Glomerular endothelial cell (primary cell): ENCODE results near the gene FOXP1. TPM values are rescaled to one million over a fixed set of nuclear protein-coding genes. Genes with fewer than 3 reads are reported as not detected.

Experiments used
- DNase-seq: peaks from one replicate; pipeline ENCODE4 v3.0.0-alpha.2; 2011; ENCODE audit warnings: low read depth, low spot score; ENCODE audit errors: extremely low read depth
- total RNA-seq: library from RNA; depleted of rRNA; stranded (reverse); fragments of >200 nt; gene quantifications from 2 replicates; pipeline ENCODE4 v1.2.3, GENCODE V29; 2015

FOXP1 gene
- total RNA-seq, 1 donor from 2014 or later = 54.8 TPM

DNA sequence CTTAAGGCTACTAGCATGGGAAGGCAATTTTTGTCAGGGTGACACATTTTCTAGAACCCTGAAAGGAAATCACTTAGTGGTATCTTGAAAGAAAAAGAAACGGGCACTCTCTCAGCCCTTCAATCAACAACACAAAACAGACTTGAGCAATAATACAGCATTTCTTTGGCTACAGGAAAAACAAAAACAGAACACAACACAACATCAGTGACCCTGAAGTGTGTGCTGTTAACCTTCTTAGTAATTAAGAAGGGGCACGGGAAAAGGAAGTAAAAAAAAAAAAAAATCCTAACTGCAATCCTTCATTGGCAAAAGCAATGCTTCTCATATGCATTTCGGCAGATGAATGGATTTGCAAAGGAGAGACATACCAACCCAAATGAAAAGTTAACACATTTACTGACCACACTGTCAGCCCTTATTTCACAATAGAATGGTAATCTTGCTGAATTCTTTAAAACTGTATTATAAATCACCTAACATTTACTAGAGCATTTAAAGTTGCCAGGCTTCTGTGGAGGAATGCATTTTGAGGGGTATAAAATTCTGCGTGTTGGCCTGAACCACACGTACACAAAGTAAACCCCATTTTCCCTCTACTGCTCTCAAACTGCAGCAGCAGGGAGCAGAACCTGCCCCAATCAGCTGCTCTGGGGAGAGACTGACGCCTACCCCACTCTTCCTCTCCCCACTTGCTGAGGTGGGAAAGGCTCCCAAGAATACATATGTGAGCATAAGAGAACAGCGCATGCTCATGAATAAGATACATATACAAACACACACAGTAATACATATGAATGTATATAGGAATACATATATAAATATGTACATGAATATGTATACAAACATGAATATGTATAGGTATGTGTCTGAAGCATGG lies 198.5 kb downstream of the FOXP1 start:
- DNase-seq = no peak

DNA sequence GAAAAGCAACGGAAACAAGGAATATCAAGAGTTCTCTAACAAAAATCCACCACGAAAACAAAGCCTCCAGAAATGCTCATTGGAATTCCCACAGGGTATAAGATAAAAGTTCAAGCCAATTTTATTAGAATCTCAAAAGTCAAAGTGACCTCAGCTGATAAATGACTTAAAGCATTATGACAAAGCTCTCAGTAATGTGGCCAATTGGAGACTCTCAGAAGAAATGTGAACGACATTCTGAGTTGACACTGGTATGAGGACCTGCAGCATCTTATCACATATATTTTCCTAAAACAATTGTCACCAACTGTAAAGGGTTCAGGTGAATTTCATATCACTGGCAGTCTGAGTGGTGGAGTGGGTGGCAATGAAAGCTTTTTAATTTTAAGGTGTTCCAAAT lies 199.1 kb downstream of the FOXP1 start:
- no peak for DNase-seq

DNA sequence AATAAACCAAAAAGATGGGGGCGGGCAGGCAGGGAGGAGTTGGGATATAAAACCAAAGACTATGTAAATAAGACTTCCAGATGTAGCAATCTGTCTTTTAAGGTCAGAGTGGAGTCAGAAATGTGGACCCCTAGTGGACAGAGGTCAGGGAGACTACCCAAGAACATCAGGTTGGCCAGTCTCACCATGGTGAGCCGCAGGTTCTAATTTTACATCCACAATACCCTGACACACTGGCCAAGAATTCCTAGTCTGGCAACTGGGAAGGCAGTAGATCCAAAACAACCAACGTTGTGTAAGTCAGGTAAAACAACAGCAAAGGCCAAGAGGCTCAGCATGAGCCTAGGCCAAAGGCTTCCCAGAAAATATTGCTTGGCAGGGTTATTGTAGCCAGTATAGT lies 203.4 kb downstream of the FOXP1 start:
- no peak for DNase-seq

DNA sequence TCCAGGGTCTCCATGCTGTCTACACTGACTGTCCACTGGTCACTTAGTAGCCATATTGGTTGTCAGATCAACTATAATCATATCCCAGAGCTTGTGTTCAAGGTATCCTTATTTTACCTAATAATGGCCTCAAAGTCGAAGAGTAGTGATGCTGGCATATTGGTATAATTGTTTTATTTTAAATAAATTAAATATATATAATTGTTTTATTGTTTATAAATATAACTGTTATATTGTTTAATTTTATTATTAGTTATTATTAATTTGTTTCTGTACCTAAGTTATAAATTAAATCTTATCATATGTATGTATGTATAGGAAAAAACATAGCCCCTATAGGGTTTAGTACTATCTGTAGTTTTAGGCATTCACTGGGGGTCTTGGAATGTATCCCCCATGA lies 205.0 kb downstream of the FOXP1 start:
- no peak for DNase-seq

DNA sequence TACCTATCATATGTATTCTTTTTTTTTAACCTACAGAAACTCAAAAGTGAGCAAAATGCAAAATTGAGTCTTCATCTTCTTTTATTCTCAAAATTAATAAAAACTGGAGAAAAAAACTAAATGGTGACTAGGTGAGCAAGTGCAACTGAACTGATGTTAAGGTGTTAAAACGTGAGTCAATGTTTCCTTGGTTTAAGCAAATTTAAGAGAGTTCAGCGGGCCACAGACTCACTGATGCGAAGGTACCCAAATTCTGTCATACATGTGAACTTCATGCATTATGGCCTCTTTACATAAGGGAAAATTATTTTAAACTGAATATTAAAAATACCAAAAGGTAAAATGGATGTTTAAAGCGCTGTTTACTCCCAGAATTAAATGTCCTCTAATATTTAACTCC lies 206.6 kb downstream of the FOXP1 start:
- no peak for DNase-seq

DNA sequence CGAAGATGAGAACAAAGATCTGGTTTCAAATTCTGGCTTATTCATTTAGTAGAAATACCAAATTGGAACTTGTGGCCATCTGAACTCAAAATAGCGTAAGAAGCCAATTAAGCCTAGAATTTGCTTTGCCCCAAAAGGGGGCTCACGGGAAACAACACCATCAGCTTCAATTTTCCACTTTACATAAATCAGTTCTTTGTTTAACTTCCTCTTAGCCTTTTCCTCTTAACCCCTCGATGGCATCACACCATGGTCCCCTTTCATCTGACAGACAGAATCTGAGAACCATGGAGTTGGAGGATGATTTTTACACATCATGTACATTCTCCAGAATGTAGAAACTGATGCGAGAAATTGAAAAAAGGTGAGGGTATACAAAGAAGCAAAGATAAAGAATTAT lies 207.0 kb downstream of the FOXP1 start:
- no peak for DNase-seq

- DNase-seq = no peak
Observed at GRCh38 chr3:71374582-71374981, 208.9 kb downstream of the FOXP1 start.

DNA sequence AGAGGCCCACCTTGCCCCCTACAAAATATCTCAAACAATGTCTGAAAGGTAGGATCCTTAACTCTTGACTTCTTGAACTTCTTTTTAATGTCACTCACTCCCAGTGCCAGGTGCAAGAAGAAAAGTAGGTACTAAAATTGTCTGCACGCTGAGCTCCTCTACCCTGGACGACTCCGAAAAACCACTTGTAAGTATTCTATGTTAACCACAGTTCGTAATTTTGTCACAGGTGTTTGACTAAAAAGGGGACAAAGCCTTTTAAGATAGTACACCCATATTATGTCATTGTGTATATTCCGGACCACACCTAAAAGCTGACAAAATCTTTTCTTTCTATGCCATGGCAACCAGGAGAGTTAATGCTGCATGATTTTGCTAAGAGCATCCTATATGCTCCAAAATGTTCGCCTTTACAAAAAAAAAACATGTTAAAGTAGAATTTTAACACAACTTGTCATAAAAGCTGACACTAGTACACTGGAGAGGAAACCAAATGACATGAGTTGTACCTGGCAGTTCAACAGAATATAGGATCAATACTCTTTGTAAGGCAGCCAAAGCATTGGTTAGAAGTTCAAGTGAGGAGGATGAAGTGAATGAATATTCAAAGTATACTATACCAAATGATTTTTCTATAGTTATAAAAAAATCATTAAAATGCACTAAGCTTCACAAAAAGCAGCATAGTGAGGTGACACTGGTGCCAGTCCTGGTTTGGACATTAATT lies 210.5 kb downstream of the FOXP1 start:
- DNase-seq = no peak

GRCh38 chr3:71372241-71372768 lies 211.2 kb downstream of the FOXP1 start:
- DNase-seq = no peak

DNA sequence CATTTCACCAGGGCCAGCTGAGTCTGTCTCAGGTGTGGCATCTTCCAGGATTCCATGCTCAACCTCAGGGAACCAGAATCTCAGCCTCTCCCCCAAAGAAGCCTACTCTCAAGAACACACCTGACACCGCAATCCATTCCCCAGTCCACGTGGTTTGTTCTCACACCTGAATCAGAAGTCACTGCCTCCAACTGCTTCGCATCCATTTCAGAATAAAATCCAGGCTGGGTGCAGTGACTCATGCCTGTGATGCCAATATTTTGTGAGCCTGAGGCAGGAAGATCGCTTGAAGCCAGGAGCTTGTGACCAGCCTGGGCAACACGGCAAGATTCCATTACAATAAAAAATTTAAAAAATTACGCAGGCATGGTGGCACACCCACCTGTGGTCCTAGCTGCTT lies 212.2 kb downstream of the FOXP1 start:
- no peak for DNase-seq

DNA sequence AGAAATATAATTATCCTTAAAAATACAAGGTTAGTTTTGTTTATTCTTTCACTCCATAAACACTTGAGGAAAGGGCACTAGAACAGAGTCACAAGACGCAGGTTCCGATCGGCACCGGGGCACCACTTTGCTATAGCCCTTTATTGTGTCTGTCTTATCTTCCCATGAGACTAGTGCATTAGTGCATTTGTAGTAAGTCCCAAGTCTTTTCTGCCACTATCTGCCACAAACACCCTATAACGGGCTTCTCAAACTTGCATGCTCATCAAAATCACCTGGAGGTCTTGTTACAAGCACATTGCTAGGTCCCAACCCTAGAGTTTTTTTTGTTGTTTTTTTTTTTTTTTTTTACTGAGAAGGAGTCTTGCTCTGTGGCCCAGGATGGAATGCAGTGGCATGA lies 213.1 kb downstream of the FOXP1 start:
- DNase-seq = no peak

DNA sequence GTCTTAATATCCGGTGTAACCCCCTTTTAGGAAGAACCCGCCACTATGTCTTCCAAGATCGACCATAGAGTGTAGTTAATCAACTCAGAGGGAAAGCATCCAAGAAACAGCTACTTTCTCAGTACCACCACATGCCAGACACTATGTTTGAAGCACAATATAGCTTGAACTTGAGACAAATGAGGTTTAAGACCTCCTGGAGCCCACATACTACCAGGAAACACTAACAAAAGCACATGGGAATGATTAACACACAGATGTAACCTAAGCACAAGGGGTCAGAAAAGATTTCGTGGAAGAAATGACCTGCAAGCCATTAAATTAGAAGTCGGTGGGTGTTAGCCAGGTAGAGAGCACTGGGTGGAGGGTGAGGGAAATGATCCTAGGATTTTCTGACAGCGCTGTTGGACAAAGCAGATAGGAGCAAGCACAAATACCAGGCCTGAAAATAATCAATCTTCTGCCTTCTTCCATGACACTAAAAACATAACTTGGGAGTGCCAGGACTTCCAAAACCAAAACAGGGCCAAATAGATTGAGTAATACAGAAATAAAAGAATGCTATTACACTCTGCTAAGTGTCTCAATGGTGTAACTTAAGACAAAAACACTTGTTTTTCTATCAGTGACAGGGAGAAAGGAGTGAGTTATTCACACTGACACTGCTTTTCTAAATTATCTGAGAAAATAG lies 213.7 kb downstream of the FOXP1 start:
- DNase-seq = no peak

DNA sequence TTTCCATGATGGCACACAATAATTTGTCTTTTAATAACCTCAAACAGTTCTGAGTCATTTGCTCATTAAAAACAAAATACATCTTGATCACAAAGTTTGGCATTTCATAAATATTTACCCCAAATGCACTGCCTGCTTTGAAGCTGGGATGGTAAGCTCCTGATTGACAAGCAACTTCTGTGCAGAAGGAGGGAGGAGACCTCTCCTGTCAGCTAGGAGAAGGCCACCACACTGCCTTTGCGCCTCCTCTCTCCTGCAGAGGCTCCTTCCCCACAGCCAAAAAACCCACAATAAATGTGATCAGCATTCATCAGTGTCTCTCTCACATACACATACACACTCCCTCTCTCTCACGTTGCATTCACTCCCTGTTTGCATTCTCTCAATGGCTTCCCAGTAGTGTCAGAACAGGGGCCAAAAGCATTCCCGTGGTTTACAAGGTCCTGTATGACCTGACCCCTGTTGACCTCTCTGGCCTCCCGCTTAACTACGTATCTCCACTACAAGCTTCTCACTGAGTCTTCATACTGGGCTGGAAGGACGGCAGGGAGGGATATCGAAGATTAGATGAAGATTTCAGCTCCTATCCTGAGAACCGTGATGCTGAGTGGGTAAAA lies 216.4 kb downstream of the FOXP1 start:
- DNase-seq = no peak

- DNase-seq = no peak
Observed at GRCh38 chr3:71361334-71361890, 222.1 kb downstream of the FOXP1 start.

GRCh38 chr3:71360764-71361163 lies 222.8 kb downstream of the FOXP1 start:
- DNase-seq = no peak

GRCh38 chr3:71360180-71360579 lies 223.3 kb downstream of the FOXP1 start:
- no peak for DNase-seq

DNA sequence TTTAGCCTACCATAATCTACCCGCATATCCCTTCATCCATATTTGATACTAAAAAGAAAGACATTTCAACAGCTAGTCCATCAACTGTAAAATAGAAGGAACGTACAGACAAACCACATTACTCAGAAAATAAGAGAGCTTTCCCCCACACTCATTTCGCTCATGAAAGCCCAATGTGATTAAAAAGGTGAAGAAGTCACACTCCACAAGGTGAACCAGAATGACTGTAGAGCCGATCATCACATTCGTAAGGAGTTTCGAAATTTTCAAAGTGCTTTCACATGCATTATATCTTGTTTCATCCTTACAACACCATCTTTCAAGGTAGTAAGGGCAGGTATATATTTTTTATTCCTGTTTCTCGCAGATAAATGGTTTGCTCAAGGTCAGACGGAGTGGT lies 225.3 kb downstream of the FOXP1 start:
- no peak for DNase-seq

- DNase-seq = no peak
Observed at GRCh38 chr3:71356265-71356664, 227.3 kb downstream of the FOXP1 start.

DNA sequence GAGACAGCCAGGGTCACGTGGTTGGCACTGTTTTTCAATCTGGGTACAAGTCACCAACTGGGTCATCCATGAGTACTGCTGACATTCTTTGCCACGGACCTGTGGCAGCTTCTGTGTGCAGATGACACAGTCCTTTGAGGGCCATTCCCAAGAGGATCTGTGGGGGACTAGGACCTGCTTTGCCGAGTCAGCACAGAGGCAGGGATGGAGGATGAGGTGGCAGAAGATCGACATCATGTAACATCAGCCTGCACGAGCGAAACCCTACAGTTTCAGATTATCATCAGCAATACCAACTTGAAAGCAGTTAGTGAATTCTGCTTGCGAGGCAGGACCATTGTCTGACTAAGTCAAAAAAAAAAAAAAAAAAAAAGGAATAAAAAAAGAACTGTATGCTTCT lies 227.7 kb downstream of the FOXP1 start:
- DNase-seq = no peak

GRCh38 chr3:71355037-71355436 lies 228.5 kb downstream of the FOXP1 start:
- no peak for DNase-seq
